Left ventricle myocardium superior (tissue), 1 donor: Measurements from ENCODE around the gene HEY2. TPM values are rescaled to one million over a fixed set of nuclear protein-coding genes. Genes with fewer than 3 reads are reported as not detected.

Source experiments
- ATAC-seq: fragments of 200-7000 bp; cut with Tn5 transposase; one replicate; pipeline ENCODE4 v1.9.1; 2020; ENCODE audit warnings: mild to moderate bottlenecking, moderate library complexity
- DNase-seq: peaks from one replicate; pipeline ENCODE4 v3.0.0-alpha.2; 2020
- intact Hi-C: fragments of 100-400 bp; cut with micrococcal nuclease; formaldehyde crosslinking; loops from one replicate; pipeline ENCODE4 v1.11.0; 2022
- total RNA-seq: library from RNA; stranded (reverse); fragmentation: NEBNext Ultra II Directional; extraction: Animal tissue kit (Norgen Biotek cat#: 25700); gene quantifications from one replicate; pipeline ENCODE4 v1.2.1, GENCODE V29; 2021
- donor health status: DM: no; HTN: yes; CAD: no; lungs with severe emphysema.

Gene HEY2
- total RNA-seq, 1 donor from 2014 or later: 66.8 TPM

DNA sequence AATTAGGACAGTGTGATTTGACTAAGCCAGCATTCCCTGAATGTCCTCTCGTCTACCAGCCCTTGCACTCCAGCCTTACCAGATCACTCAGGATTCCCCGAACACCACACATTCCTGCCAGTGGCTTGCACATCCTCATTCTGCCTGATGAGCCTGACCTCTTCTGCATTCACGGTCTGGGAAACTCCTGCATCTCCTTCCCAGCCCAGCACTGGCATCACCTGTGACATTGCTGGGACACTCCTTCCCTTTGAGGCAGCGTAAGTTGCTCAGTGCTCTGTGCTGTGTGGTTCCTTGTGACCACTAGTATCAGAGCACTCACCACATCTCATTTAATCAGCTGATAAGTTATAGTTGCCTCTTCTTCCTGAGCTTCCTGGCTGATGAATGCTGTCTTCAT is 58.6 kb downstream of the HEY2 start:
- intact Hi-C loops: no loop called here
- no peak for ATAC-seq
- no peak for DNase-seq

GRCh38 chr6:125808591-125808990 is 59.2 kb downstream of the HEY2 start:
- intact Hi-C loops: no loop called here
- DNase-seq (no peak), ATAC-seq (no peak)

- no peak for ATAC-seq
- DNase-seq: no peak
- intact Hi-C loops: no loop called here
Observed at GRCh38 chr6:125809570-125810170, 60.2 kb downstream of the HEY2 start.

DNA sequence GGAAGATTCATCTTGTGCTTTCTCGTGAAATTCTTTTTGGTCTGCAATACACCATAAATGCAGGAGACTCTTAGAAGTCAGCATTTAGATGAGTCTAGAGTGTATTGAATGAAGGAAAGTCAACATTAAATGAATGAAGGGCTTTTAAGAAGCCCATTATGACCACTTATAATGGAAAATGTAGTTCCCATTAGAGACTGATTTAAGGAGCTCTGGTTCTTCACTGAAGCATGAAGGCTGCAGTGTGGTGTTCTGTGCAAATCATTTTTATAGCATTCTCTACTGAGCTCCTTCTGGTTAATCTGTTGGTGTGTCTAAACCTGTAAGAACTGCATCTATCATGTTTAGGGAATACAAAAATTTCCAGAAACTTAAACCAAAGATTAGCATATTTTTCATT is 61.0 kb downstream of the HEY2 start:
- ATAC-seq: no peak
- no peak for DNase-seq
- intact Hi-C loops: no loop called here

Other genes starting within 250 kb of the HEY2 start
- gene NCOA7, start 41.3 kb downstream of the HEY2 start, total RNA-seq: 10.2 TPM
- 40.8 TPM for gene HINT3, start 207.1 kb downstream of the HEY2 start, total RNA-seq
- 8.3 TPM for gene TRMT11, start 236.9 kb downstream of the HEY2 start, total RNA-seq